HG02798 (cell line): ENCODE measurements around the gene CCDC38.

Experiments
- ATAC-seq: cut with Tn5 transposase; IDR thresholded peaks from one replicate; pipeline ENCODE4 v1.9.1; 2021; ENCODE audit warnings: mild to moderate bottlenecking; ENCODE audit not compliant: unreplicated experiment, poor library complexity

CCDC38 gene

GRCh38 chr12:95963096-95963495, 20.7 kb upstream of the CCDC38 start:
- ATAC-seq, result no peak

GRCh38 chr12:95962222-95962621, 19.8 kb upstream of the CCDC38 start:
- no peak for ATAC-seq

- no peak for ATAC-seq
Observed at GRCh38 chr12:95960241-95960640, 17.8 kb upstream of the CCDC38 start.

GRCh38 chr12:95959107-95959506, 16.7 kb upstream of the CCDC38 start:
- no peak for ATAC-seq

GRCh38 chr12:95956557-95957145, 14.2 kb upstream of the CCDC38 start:
- ATAC-seq, result no peak

GRCh38 chr12:95955549-95956159, 13.2 kb upstream of the CCDC38 start:
- no peak for ATAC-seq

GRCh38 chr12:95953000-95953399, 10.6 kb upstream of the CCDC38 start:
- no peak for ATAC-seq

GRCh38 chr12:95951515-95951914, 9.1 kb upstream of the CCDC38 start:
- ATAC-seq, result no peak

- no peak for ATAC-seq
Observed at GRCh38 chr12:95949477-95950206, 7.2 kb upstream of the CCDC38 start.

GRCh38 chr12:95944108-95944704, 1.8 kb upstream of the CCDC38 start:
- no peak for ATAC-seq

GRCh38 chr12:95943330-95943842, 972 bp upstream of the CCDC38 start, which contains the start of gene AMDHD1:
Gene AMDHD1, plus strand, starts transcription at chr12:95943331. Its CDS starts 68 bp downstream, at chr12:95943399.
- ATAC-seq, result peak; percentile 65

GRCh38 chr12:95942101-95942523, 302 bp downstream of the CCDC38 start:
- ATAC-seq, result no peak

- ATAC-seq, result no peak
Observed at GRCh38 chr12:95940514-95940913, 1.9 kb downstream of the CCDC38 start.

- ATAC-seq, result no peak
Observed at GRCh38 chr12:95922231-95922630, 20.2 kb downstream of the CCDC38 start.

GRCh38 chr12:95919110-95919509, 23.3 kb downstream of the CCDC38 start:
- no peak for ATAC-seq

- peak; percentile 93 for ATAC-seq
Observed at GRCh38 chr12:95918194-95918993, 24.0 kb downstream of the CCDC38 start.

GRCh38 chr12:95909871-95910270, 32.5 kb downstream of the CCDC38 start:
- no peak for ATAC-seq

- ATAC-seq, result no peak
Observed at GRCh38 chr12:95908573-95908972, 33.8 kb downstream of the CCDC38 start.

GRCh38 chr12:95898081-95898480, 44.3 kb downstream of the CCDC38 start:
- no peak for ATAC-seq

GRCh38 chr12:95896846-95897245, 45.6 kb downstream of the CCDC38 start:
- ATAC-seq, result no peak
